Measurements from ENCODE around the gene KCNAB1. TPM values are rescaled to one million over a fixed set of nuclear protein-coding genes. Genes with fewer than 3 reads are reported as not detected.

The KCNAB1 gene
- total RNA-seq, 2 donors from 2014 or later: 14.0 to 33.1 TPM

- intact Hi-C loops (cut with DNase I): no loop called here
- no peak for DNase-seq (ENCODE audit: low spot score)
Measured at GRCh38 chr3:156413293-156413892, 293.0 kb downstream of the KCNAB1 start.

GRCh38 chr3:156416846-156417558, 296.6 kb downstream of the KCNAB1 start:
- intact Hi-C loops (cut with DNase I): no loop called here
- no peak for DNase-seq (ENCODE audit: low spot score)

GRCh38 chr3:156417559-156418132, 297.3 kb downstream of the KCNAB1 start:
- intact Hi-C loops (cut with DNase I): no loop called here
- DNase-seq (ENCODE audit: low spot score): no peak

GRCh38 chr3:156418428-156418827, 298.1 kb downstream of the KCNAB1 start:
- intact Hi-C loops (cut with DNase I): no loop called here
- no peak for DNase-seq (ENCODE audit: low spot score)

- intact Hi-C loops (cut with DNase I): no loop called here
- DNase-seq (ENCODE audit: low spot score): no peak
Measured at GRCh38 chr3:156421534-156421933, 301.2 kb downstream of the KCNAB1 start.

GRCh38 chr3:156424758-156425157, 304.4 kb downstream of the KCNAB1 start:
- no peak for DNase-seq (ENCODE audit: low spot score)
- intact Hi-C loops (cut with DNase I): no loop called here

GRCh38 chr3:156425651-156426050, 305.3 kb downstream of the KCNAB1 start:
- DNase-seq (ENCODE audit: low spot score): no peak
- intact Hi-C loops (cut with DNase I): no loop called here

- DNase-seq (ENCODE audit: low spot score): no peak
- intact Hi-C loops (cut with DNase I): no loop called here
Measured at GRCh38 chr3:156429125-156429524, 308.7 kb downstream of the KCNAB1 start.

- intact Hi-C loops (cut with DNase I): no loop called here
- no peak for DNase-seq (ENCODE audit: low spot score)
Measured at GRCh38 chr3:156431334-156432124, 311.2 kb downstream of the KCNAB1 start.

GRCh38 chr3:156432563-156432962, 312.2 kb downstream of the KCNAB1 start:
- intact Hi-C loops (cut with DNase I): no loop called here
- DNase-seq (ENCODE audit: low spot score): no peak

- intact Hi-C loops (cut with DNase I): no loop called here
- DNase-seq (ENCODE audit: low spot score): no peak
Measured at GRCh38 chr3:156433138-156433537, 312.8 kb downstream of the KCNAB1 start.

- intact Hi-C loops (cut with DNase I): no loop called here
- no peak for DNase-seq (ENCODE audit: low spot score)
Measured at GRCh38 chr3:156433910-156434309, 313.5 kb downstream of the KCNAB1 start.

GRCh38 chr3:156434921-156435320, 314.5 kb downstream of the KCNAB1 start:
- intact Hi-C loops (cut with DNase I): no loop called here

GRCh38 chr3:156443079-156443478, 322.7 kb downstream of the KCNAB1 start:
- no peak for DNase-seq (ENCODE audit: low spot score)
- intact Hi-C loops (cut with DNase I): no loop called here

More at GRCh38 chr3:156434921-156435320, 314.5 kb downstream of the KCNAB1 start:
- DNase-seq (ENCODE audit: low spot score): no peak

GRCh38 chr3:156445117-156446090, 325.0 kb downstream of the KCNAB1 start:
- no peak for DNase-seq (ENCODE audit: low spot score)
- intact Hi-C loops (cut with DNase I): no loop called here

- intact Hi-C loops (cut with DNase I): no loop called here
- no peak for DNase-seq (ENCODE audit: low spot score)
Measured at GRCh38 chr3:156448300-156448699, 327.9 kb downstream of the KCNAB1 start.

GRCh38 chr3:156449710-156450574, 329.6 kb downstream of the KCNAB1 start:
- intact Hi-C loops (cut with DNase I): no loop called here
- DNase-seq (ENCODE audit: low spot score): no peak

GRCh38 chr3:156455839-156456238, 335.5 kb downstream of the KCNAB1 start:
- intact Hi-C loops (cut with DNase I): no loop called here
- no peak for DNase-seq (ENCODE audit: low spot score)

All from posterior vena cava (tissue), 2 donors.